PC-3 (cell line): ENCODE data around the gene LXN. TPM values are rescaled to one million over a fixed set of nuclear protein-coding genes. Genes with fewer than 3 reads are reported as not detected.

ENCODE experiments used
- ATAC-seq: fragments of 200-7000 bp; cut with Tn5 transposase; 2 replicates; pipeline ENCODE4 v1.9.1; 2020; ENCODE audit warnings: mild to moderate bottlenecking, moderate library complexity
- BruUV-seq: library from RNA; stranded (reverse); fragments of 400-500 nt; replicated peaks from 2 replicates; lab custom pipeline; 2021; lab: Mats Ljungman, UMichigan
- CTCF ChIA-PET: fragments of 300-600 bp; sonication (Branson Sonifier 250); formaldehyde crosslinking; loops from one replicate; lab custom pipeline; 2022; ENCODE audit warnings: antibody characterized with exemption; lab: Charles Lee
- POLR2A ChIA-PET: fragments of 300-600 bp; sonication (Branson Sonifier 250); formaldehyde crosslinking; loops from one replicate; lab custom pipeline; 2022; ENCODE audit warnings: antibody characterized with exemption; ENCODE audit not compliant: unreplicated experiment; lab: Charles Lee
- DNase-seq: peaks from one replicate; pipeline ENCODE4 v3.0.0-alpha.2; 2015
- H2AFZ ChIP-seq: fragments of 300-600 bp; sonication (generic); 2 replicates; pipeline ENCODE4 v1.6.0; 2016; ENCODE audit warnings: antibody characterized with exemption, low read length
- H3F3A ChIP-seq: fragments of 300-600 bp; sonication (generic); one replicate; pipeline ENCODE4 v1.6.0; 2017; ENCODE audit warnings: antibody characterized with exemption, low read length, control low read depth, mild to moderate bottlenecking; ENCODE audit not compliant: unreplicated experiment
- H3K27ac ChIP-seq: fragments of 300-600 bp; sonication (generic); 2 replicates; pipeline ENCODE4 v1.5.1; 2016; ENCODE audit warnings: mild to moderate bottlenecking, low read length
- H3K27me3 ChIP-seq: fragments of 300-600 bp; sonication (generic); 2 replicates; pipeline ENCODE4 v1.6.1; 2016; ENCODE audit warnings: low read length, mixed read lengths
- H3K36me3 ChIP-seq: fragments of 300-600 bp; sonication (generic); 2 replicates; pipeline ENCODE4 v1.6.1; 2016; ENCODE audit warnings: low read depth, mixed run types, low read length, mixed read lengths
- H3K4me1 ChIP-seq: fragments of 300-600 bp; sonication (generic); 2 replicates; pipeline ENCODE4 v1.5.1; 2016; ENCODE audit warnings: low read length; ENCODE audit not compliant: insufficient read depth
- H3K4me2 ChIP-seq: fragments of 300-600 bp; sonication (generic); 2 replicates; pipeline ENCODE4 v1.6.0; 2016; ENCODE audit warnings: low read length
- H3K4me3 ChIP-seq: fragments of 300-600 bp; sonication (generic); 2 replicates; pipeline ENCODE4 v1.5.1; 2016; ENCODE audit warnings: mild to moderate bottlenecking, low read length, mixed read lengths
- H3K79me2 ChIP-seq: fragments of 300-600 bp; sonication (generic); 2 replicates; pipeline ENCODE4 v1.6.1; 2017; ENCODE audit warnings: low read length, mixed read lengths
- H3K9ac ChIP-seq: fragments of 300-600 bp; sonication (generic); 2 replicates; pipeline ENCODE4 v1.6.0; 2016; ENCODE audit warnings: mild to moderate bottlenecking, low read length
- H3K9me2 ChIP-seq: fragments of 300-600 bp; sonication (generic); replicated peaks from 2 replicates; pipeline ENCODE4 v1.6.1; 2016; ENCODE audit warnings: mixed run types, low read length, mixed read lengths
- H3K9me3 ChIP-seq: fragments of 300-600 bp; sonication (generic); 2 replicates; pipeline ENCODE4 v1.6.1; 2016; ENCODE audit warnings: low read length, mixed read lengths
- H4K20me1 ChIP-seq: fragments of 300-600 bp; sonication (generic); 2 replicates; pipeline ENCODE4 v1.6.1; 2016; ENCODE audit warnings: low read length, mixed read lengths
- CTCF ChIP-seq: fragments of 300-600 bp; sonication (generic); conservative IDR thresholded peaks from 2 replicates; pipeline ENCODE4 v1.5.1; 2017; ENCODE audit warnings: antibody characterized with exemption, low read depth, mild to moderate bottlenecking, low read length
- EZH2 ChIP-seq: fragments of 300-600 bp; sonication (generic); IDR thresholded peaks from one replicate; pipeline ENCODE4 v1.6.1; 2017; ENCODE audit warnings: antibody characterized with exemption, mild to moderate bottlenecking, low read length; ENCODE audit not compliant: unreplicated experiment
- EZH2phosphoT487 ChIP-seq: fragments of 300-600 bp; sonication (generic); IDR thresholded peaks from 2 replicates; pipeline ENCODE4 v1.6.1; 2018; ENCODE audit warnings: mild to moderate bottlenecking, antibody characterized with exemption, low read length, borderline replicate concordance
- intact Hi-C: fragments of 100-400 bp; cut with micrococcal nuclease; formaldehyde crosslinking; loops from 2 replicates; pipeline ENCODE4 v1.9.0; 2023
- total RNA-seq: library from RNA; depleted of rRNA; stranded (reverse); fragments of >200 nt; gene quantifications from 2 replicates; pipeline ENCODE4 v1.2.3, GENCODE V29; 2014

LXN gene
- total RNA-seq, 1 experiment from 2014 or later = 471 TPM

GRCh38 chr3:158631981-158632380, 40.5 kb downstream of the LXN start:
- no peaks in the 10 kb centered on the region for H3K27me3 ChIP-seq
- no peak overlapping the region for H3K27ac ChIP-seq
- no peaks in the 10 kb centered on the region for H3K4me1 ChIP-seq
- ChIA-PET CTCF (no interaction called here), POLR2A (no interaction called here)
- H3F3A ChIP-seq = no peaks in the 10 kb centered on the region
- no TSS peak for BruUV-seq
- H3K9me2 ChIP-seq = no peaks in the 10 kb centered on the region
- H3K4me2 ChIP-seq = no peak overlapping the region
- intact Hi-C loops = no loop called here
- H3K4me3 ChIP-seq = no peak overlapping the region
- no peaks in the 10 kb centered on the region for H3K36me3 ChIP-seq
- no peaks in the 10 kb centered on the region for H4K20me1 ChIP-seq
- no peak for ATAC-seq
- TF ChIP-seq EZH2phosphoT487 = no peak
- TF ChIP-seq CTCF = no peak
- TF ChIP-seq EZH2 = no peak
- H3K9ac ChIP-seq = no peak overlapping the region
- no peak for DNase-seq
- no peaks in the 10 kb centered on the region for H3K9me3 ChIP-seq
- H3K79me2 ChIP-seq = no peaks in the 10 kb centered on the region
- H2AFZ ChIP-seq = no peak overlapping the region

- Histone ChIP-seq H3K4me1 (no peaks in the 10 kb centered on the region), H3K4me2 (no peak overlapping the region), H3K36me3 (no peaks in the 10 kb centered on the region), H3K27ac (no peak overlapping the region), H2AFZ (no peak overlapping the region), H3K27me3 (no peaks in the 10 kb centered on the region), H3K79me2 (no peaks in the 10 kb centered on the region), H3K9ac (no peak overlapping the region), H3K9me3 (no peaks in the 10 kb centered on the region), H3K4me3 (no peak overlapping the region), H3K9me2 (no peaks in the 10 kb centered on the region), H3F3A (no peaks in the 10 kb centered on the region), H4K20me1 (no peaks in the 10 kb centered on the region)
- no peak for ATAC-seq
- no peak for DNase-seq
- intact Hi-C loops = no loop called here
- POLR2A ChIA-PET = no interaction called here
- no TSS peak for BruUV-seq
- CTCF ChIA-PET = no interaction called here
- TF ChIP-seq CTCF (no peak), EZH2 (no peak), EZH2phosphoT487 (no peak)
Measured at GRCh38 chr3:158625881-158626280, 46.6 kb downstream of the LXN start.

GRCh38 chr3:158617982-158618875, 54.2 kb downstream of the LXN start:
- H3K27me3 ChIP-seq = no peaks in the 10 kb centered on the region
- no peaks in the 10 kb centered on the region for H4K20me1 ChIP-seq
- peaks cover 20% of the 10 kb centered on the region for H3K9me3 ChIP-seq
- no TSS peak for BruUV-seq
- H2AFZ ChIP-seq = no peak overlapping the region
- DNase-seq (no peak), ATAC-seq (no peak)
- ChIA-PET CTCF (no interaction called here), POLR2A (no interaction called here)
- no peak overlapping the region for H3K4me3 ChIP-seq
- TF ChIP-seq EZH2phosphoT487 (no peak), EZH2 (no peak), CTCF (no peak)
- no peak overlapping the region for H3K4me2 ChIP-seq
- H3K27ac ChIP-seq = no peak overlapping the region
- no peaks in the 10 kb centered on the region for H3K79me2 ChIP-seq
- no peak overlapping the region for H3K9ac ChIP-seq
- H3K9me2 ChIP-seq = no peaks in the 10 kb centered on the region
- no peaks in the 10 kb centered on the region; the same call in 1 of the 2 replicates for H3K36me3 ChIP-seq
- H3F3A ChIP-seq = no peaks in the 10 kb centered on the region
- intact Hi-C loops = no loop called here
- H3K4me1 ChIP-seq = no peaks in the 10 kb centered on the region
